NCI-H146 treated with DMSO at 0.1 percent for 48 hours (cell line): ENCODE measurements around the gene HBB.

ENCODE experiments used
- DNase-seq: peaks from one replicate; lab custom pipeline; 2025; ENCODE audit not compliant: unreplicated experiment; lab: John Stamatoyannopoulos, UW

Gene HBB

GRCh38 chr11:5228124-5228523 lies 1.3 kb upstream of the HBB start:
- DNase-seq: no peak

GRCh38 chr11:5227681-5228080 lies 810 bp upstream of the HBB start:
- no peak for DNase-seq

GRCh38 chr11:5225480-5225871 lies 1.4 kb downstream of the HBB start:
- no peak for DNase-seq

- DNase-seq: no peak
Measured at GRCh38 chr11:5224538-5225479, 2.1 kb downstream of the HBB start.

GRCh38 chr11:5223686-5224085 lies 3.2 kb downstream of the HBB start:
- no peak for DNase-seq

GRCh38 chr11:5223146-5223545 lies 3.7 kb downstream of the HBB start:
- DNase-seq: no peak

- DNase-seq: no peak
Measured at GRCh38 chr11:5210376-5210885, 16.4 kb downstream of the HBB start.

GRCh38 chr11:5204787-5205186 lies 22.1 kb downstream of the HBB start:
- DNase-seq: peak; percentile 7

- DNase-seq: no peak
Measured at GRCh38 chr11:5203366-5203765, 23.5 kb downstream of the HBB start.

- DNase-seq: no peak
Measured at GRCh38 chr11:5200582-5200981, 26.3 kb downstream of the HBB start, which contains the start of gene OR51V1. OR51V1 (minus strand) TSS chr11:5200682; CDS start chr11:5200682, 0 bp downstream.

GRCh38 chr11:5198285-5198684 lies 28.6 kb downstream of the HBB start:
- no peak for DNase-seq

- no peak for DNase-seq
Measured at GRCh38 chr11:5197536-5197935, 29.3 kb downstream of the HBB start.

GRCh38 chr11:5196731-5197130 lies 30.1 kb downstream of the HBB start:
- no peak for DNase-seq

- no peak for DNase-seq
Measured at GRCh38 chr11:5196067-5196466, 30.8 kb downstream of the HBB start.

GRCh38 chr11:5192738-5193137 lies 34.1 kb downstream of the HBB start:
- no peak for DNase-seq

- DNase-seq: no peak
Measured at GRCh38 chr11:5188201-5188600, 38.7 kb downstream of the HBB start.

GRCh38 chr11:5178046-5178837 lies 48.6 kb downstream of the HBB start:
- DNase-seq: no peak
